Hematopoietic multipotent progenitor cell treated with erythropoietin and hydrocortisone succinate and interleukin-3 and kit ligand, for 4 days (in vitro differentiated cells): ENCODE measurements around the gene PSORS1C1.
"Not testable (repeated sequence)": the region's sequence is repeated elsewhere in the genome, so short reads cannot be mapped to it uniquely, and the experiment has no call there.

Experiments
- DNase-seq: peaks from one replicate; pipeline ENCODE4 v3.0.0-alpha.2; 2015

PSORS1C1 gene

GRCh38 chr6:31114541-31114878 lies at the start of gene PSORS1C1:
TSS of gene PSORS1C1 (plus strand) at chr6:31114800. CDS start at chr6:31129633, 14,833 bp downstream.
- no peak for DNase-seq

DNA sequence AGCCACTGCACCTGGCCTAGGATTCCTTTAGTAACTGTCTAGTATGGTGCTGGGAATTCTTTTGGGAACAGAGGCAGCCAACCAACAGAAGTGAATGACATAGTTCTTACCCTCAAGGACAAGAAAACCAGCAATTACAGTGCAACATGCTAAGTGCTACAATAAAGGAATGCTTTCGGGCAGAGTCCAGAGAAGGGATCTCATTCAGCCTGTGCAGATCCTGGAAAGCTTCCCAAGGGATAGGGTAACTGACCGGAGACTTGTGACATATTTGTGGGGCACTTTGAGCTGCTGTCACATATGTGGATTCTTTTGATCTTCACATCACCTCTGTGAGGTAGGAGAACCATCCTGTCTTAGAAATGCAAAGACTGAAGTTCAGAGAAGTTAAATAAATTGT lies 49.0 kb upstream of the PSORS1C1 start:
- DNase-seq: no peak

GRCh38 chr6:31067028-31067427 lies 47.6 kb upstream of the PSORS1C1 start:
- not testable (repeated sequence) for DNase-seq

- DNase-seq: not testable (repeated sequence)
Measured at GRCh38 chr6:31067891-31068668, 46.5 kb upstream of the PSORS1C1 start.

GRCh38 chr6:31068669-31069340 lies 45.8 kb upstream of the PSORS1C1 start:
- peak; percentile 83 for DNase-seq

- DNase-seq: peak; percentile 38
Measured at GRCh38 chr6:31070711-31071197, 43.8 kb upstream of the PSORS1C1 start.

DNA sequence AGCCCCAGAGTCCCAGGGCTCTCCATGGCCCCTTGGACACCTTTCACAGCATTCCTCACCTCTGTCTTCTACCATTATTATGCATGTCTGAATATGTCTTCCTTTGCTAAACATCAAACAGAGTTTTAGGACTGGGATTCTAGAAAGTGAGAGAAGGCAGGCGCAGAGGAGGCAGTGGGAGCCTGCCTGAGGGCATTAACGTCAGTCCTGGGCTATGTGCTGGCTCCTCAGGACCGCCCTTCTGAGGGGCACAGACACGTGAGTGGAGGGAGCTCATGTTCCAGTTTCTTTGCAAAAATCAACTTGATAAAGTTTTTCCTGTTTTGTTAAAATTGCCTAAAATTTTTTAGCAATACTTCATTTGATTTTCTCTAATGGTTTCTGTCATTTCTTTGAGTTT lies 40.2 kb upstream of the PSORS1C1 start:
- no peak for DNase-seq

- no peak for DNase-seq
Measured at GRCh38 chr6:31075528-31075927, 39.1 kb upstream of the PSORS1C1 start.

DNA sequence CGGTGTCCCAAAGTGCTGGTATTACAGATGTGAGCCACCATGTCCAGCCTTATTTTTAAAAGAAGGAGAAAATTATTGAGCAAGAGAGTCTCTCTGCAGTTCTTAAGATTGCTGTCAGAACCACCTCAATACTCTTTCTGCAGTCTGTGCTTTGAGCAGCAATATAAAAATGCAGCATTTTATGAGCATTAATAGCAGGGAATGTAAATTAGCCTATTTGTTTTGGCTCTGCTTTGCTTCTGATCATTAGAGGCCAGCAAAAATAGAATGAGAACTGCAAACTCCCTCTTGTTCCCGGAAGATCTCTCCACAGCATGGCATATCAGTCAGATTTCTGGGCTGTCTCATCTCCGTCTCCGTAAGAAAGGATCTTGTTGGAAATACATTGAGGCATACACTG lies 38.0 kb upstream of the PSORS1C1 start:
- no peak for DNase-seq

- peak; percentile 85 for DNase-seq
Measured at GRCh38 chr6:31079656-31080261, 34.8 kb upstream of the PSORS1C1 start.

DNA sequence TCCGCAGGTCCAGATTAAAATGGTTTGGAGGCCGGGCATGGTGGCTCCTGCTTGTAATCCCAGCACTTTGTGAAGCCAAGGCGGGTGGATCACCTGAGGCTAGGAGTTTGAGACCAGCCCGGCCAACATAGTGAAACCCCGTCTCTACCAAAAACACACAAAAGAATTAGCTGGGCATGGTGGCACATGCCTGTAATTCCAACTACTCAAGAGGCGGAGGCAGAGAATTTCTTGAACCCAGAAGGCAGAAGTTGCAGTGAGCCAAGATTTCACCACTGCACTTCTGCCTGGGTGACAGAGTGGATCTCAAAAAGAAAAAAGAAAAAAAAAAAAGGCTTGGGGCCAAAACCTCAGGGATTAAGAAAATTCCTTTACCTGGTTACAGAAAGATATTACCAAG lies 32.7 kb upstream of the PSORS1C1 start:
- no peak for DNase-seq

- peak; percentile 54 for DNase-seq
Measured at GRCh38 chr6:31083742-31084354, 30.8 kb upstream of the PSORS1C1 start.

- DNase-seq: peak; percentile 46
Measured at GRCh38 chr6:31086788-31087440, 27.7 kb upstream of the PSORS1C1 start.

DNA sequence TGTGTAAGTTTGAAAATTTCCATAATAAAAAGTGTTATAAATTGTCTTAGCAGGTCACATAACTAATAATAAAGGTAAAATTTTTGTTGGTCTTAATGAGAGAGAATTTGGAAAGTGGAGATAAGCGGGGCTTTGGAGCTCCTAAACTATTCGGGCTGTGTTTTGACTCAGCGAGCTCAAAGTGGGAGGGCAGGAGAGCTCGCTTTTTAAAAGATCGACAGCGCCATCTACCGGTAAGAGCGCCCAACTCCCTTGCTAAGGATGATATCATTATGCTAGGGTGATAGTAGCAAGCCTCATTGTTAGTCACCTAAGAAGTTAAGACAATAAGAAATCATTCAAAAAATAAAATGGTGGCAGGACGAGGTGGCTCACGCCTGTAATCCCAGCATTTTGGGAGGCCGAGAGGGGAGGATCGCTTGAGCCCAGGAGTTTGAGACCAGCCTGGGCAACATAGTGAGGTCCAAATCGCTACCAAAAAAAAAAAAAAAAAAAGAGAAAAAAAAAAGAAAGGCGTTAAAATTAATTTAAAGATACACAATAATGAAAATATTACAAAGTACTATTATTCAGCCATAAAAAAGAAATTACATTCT lies 27.0 kb upstream of the PSORS1C1 start:
- DNase-seq: peak; percentile 93

GRCh38 chr6:31090275-31090972 lies 24.2 kb upstream of the PSORS1C1 start:
- DNase-seq: no peak

- DNase-seq: peak; percentile 17
Measured at GRCh38 chr6:31090973-31091364, 23.6 kb upstream of the PSORS1C1 start.

- no peak for DNase-seq
Measured at GRCh38 chr6:31091680-31092079, 22.9 kb upstream of the PSORS1C1 start.

DNA sequence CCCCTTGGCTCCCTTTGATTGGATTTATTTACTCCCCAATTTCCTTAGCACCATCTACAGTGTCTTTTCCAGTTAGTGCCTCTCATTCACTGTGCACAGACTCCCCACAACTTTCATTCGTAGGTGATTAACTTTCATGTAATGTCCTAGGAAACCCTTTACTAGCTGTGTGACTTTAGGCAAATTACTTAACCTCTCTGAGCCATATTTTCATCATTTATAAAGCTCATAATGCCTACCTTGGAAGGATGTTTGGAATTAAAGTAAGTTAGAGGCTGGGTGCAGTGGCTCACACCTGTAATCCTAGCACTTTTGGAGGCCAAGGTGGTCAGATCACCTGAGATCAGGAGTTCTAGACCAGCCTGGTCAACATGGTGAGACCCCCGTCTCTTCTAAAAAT lies 22.4 kb upstream of the PSORS1C1 start:
- no peak for DNase-seq

- DNase-seq: peak; percentile 57
Measured at GRCh38 chr6:31092769-31093505, 21.7 kb upstream of the PSORS1C1 start.

DNA sequence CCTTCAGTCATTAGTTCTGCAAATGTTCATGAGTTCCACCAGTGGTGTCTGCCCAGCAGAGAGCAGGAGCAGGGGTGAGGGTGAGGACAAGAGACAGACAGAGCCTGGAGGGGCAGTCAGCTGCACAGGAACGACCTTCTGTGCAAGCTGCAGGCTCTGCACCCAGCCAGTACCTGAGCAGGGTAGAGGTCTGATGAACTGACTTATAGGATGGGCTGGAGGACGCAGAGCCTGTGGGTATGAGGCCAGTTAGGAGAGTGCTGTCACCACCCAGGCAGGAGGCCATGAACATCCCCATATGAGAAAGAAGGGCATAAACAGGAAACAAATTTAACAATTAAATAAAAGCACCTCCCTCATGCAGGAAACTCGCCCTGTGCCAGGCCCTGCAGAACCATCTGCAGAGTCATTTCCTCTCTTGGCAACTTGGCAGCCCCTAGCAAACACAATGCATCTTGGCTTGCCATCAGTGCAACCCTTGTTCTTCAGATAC lies 20.2 kb upstream of the PSORS1C1 start:
- peak; percentile 81 for DNase-seq

- DNase-seq: no peak
Measured at GRCh38 chr6:31096215-31096614, 18.4 kb upstream of the PSORS1C1 start.
